Suprapubic skin (tissue), 3 donors: ENCODE measurements around the gene SIN3B.

Experiments
- CTCF ChIP-seq, 2 donors: fragments of 200-600 bp in 1 of 2; fragments of 450-650 bp in 1 of 2; sonication (generic) in 1 of 2; IDR thresholded peaks; one replicate each; pipeline ENCODE4 v1.5.1; 2016 to 2019; ENCODE audit warnings: antibody characterized with exemption in 2 of 2, mild to moderate bottlenecking in 1 of 2, moderate library complexity in 1 of 2
- EP300 ChIP-seq: sonication (generic); formaldehyde crosslinking; IDR thresholded peaks from one replicate; pipeline ENCODE4 v1.6.1; 2017; ENCODE audit warnings: antibody characterized with exemption

- TF ChIP-seq EP300 = no peak
- TF ChIP-seq CTCF (IDR thresholded peaks at IDR 0.05) = no peak
Observed at GRCh38 chr19:16922949-16923348, 93.8 kb downstream of the SIN3B start.
